ENCODE data around the gene DCDC2.

DNA sequence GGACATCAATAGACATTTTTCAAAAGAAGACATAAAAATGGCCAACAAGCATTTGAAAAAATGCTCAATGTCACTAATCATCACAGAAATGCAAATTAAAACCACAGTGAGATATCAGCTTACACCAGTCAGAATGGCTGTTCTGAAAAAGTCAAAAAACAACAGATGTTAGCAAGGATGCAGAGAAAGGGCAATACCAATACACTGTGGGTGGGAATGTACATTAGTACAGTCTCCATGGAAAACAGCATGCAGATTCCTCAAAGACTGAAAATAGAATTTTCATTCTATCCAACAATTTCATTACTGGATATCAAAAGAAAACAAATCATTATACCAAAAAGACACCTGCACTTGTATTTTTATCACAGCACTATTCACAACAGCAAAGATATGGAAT lies 85.3 kb downstream of the DCDC2 start:
- TF ChIP-seq, protein P1, sequence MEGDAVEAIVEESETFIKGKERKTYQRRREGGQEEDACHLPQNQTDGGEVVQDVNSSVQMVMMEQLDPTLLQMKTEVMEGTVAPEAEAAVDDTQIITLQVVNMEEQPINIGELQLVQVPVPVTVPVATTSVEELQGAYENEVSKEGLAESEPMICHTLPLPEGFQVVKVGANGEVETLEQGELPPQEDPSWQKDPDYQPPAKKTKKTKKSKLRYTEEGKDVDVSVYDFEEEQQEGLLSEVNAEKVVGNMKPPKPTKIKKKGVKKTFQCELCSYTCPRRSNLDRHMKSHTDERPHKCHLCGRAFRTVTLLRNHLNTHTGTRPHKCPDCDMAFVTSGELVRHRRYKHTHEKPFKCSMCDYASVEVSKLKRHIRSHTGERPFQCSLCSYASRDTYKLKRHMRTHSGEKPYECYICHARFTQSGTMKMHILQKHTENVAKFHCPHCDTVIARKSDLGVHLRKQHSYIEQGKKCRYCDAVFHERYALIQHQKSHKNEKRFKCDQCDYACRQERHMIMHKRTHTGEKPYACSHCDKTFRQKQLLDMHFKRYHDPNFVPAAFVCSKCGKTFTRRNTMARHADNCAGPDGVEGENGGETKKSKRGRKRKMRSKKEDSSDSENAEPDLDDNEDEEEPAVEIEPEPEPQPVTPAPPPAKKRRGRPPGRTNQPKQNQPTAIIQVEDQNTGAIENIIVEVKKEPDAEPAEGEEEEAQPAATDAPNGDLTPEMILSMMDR (conservative IDR thresholded peaks at IDR 0.05; ENCODE audit: low read length), result no peak
- no peak for TF ChIP-seq EZH2phosphoT487 (IDR thresholded peaks at IDR 0.05; ENCODE audit: borderline replicate concordance, low read depth, low read length)
